T-helper 22 cell (primary cell): ENCODE measurements around the gene CMBL.
"Not testable (repeated sequence)": the region's sequence is repeated elsewhere in the genome, so short reads cannot be mapped to it uniquely, and the experiment has no call there.

ENCODE experiments used
- DNase-seq: peaks from one replicate; pipeline ENCODE4 v3.0.0-alpha.2; 2020; ENCODE audit warnings: low read depth

Gene CMBL

DNA sequence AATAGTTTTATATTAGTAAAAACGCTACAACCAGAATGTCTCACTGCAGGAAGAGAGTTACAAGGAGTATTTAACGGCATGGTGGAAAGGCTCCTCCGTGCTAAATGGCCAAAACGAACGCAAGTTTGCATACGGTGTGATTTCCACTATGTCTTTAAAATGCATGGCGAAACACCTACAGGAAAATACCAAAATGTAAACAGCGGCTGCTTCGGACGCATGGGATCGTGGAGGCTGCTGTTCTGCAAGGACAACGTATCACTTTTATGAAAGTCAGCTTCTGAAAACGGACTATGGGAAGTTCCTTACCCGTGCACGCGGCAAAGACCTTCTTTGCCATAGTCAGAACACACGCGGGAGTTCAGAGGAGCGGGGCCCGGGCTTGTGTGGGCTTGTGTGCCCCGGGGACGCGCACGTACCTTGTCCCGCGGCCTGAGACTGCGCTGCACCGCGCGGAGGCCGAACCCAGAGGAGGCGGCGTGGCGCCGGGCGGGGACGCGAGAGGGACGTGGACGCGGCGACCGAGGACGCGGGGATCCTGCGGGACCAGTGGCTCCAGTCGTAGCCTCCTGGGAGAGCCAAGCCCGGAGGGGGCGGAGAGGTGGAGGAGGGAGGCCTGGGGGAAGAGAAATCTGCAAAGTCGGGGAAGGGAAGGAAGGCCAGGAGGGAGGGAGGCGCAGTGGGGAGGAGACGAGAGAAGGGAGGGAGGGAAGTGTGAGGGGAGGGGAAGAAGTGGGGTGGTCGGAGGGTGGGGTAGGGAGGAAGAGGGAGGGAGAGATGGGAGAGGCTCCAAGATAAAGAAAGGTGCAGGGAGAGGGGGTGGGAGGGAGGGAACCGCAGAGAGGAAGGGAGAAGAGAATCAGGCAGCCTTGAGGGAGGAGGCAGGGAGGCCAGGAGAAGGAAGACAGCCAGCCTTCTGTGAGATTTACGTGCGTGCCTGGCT, at the start of gene CMBL:
TSS of gene CMBL (minus strand) at position 697 of the 943 bp plus-strand sequence. CDS start 17,140 bp downstream, outside the sequence.
- no peak for DNase-seq

DNA sequence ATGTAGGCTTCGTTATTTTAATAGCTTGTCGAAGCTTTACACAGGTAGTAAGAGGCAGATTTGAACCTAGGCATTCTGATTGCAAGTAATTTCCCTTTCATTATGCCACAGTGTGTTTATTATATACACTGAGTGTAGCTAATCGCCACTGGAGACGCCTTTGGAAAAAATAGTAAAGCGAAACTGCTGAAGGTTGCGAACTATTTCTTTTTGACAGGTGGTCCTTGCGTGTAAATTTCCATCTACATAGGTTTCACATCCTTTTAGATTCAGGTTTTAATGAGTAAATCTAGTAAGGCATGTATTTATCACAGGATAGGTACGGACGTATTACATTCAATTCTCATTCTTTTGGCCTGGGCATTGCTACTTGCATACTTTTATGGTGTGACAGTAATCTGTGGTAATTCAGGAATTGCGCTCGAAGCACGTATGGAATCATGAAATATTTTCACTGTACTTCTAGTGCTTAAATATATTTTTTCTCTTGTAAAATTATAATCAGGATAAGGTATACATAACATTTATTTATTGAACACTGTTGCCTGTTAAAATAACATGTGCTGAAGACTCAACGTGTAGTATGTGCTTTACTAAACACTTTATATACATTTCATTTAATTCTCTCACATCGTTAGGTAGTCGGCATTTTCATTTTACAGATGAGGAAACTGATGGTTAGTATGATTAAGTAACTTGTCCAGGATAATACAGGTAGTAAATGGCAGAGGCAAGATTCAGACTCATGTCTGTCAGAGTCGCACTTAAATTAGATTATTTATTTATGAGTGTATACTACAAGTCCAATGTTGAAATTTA, 47.6 kb upstream of the CMBL start:
- no peak for DNase-seq

DNA sequence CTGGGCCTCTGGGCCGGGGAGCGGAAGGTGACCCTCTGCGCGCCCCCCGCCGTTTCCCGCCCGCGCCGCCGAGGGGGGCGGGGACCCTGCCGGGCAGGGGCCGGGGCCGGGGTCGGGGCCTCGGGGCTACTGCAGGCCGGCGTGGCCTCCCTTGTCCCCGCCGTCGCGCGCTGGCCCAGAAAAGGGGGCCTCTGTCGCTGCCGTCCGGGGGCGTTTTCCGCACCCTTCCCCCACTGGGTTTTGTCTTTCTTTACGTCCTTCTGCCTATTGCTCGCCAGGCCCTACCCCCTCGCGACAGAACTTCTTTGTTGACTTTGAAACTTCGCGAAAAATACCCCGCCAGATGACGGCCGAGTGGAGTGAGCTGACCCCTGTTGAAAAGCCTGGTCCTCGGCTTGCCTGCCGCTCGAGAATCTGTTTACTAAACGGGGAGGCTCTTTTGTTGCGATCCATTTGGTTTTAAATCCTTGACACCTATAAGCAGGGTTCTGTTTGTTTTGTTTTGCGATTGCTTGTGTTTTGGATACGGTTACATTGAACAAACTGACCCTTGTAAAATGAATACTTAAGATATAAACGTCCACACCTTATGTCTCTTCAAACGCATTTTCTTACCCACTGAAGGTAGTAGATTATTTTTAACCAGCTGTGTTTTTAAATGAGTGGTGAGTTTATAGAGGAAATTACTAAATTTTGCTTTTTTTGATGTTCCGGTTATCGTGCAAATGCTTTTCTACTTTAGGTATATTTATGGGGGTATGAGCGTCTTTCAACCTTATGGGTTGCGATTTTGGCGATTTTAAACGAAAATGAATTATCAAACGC, 46.6 kb upstream of the CMBL start:
- DNase-seq: peak; percentile 14

DNA sequence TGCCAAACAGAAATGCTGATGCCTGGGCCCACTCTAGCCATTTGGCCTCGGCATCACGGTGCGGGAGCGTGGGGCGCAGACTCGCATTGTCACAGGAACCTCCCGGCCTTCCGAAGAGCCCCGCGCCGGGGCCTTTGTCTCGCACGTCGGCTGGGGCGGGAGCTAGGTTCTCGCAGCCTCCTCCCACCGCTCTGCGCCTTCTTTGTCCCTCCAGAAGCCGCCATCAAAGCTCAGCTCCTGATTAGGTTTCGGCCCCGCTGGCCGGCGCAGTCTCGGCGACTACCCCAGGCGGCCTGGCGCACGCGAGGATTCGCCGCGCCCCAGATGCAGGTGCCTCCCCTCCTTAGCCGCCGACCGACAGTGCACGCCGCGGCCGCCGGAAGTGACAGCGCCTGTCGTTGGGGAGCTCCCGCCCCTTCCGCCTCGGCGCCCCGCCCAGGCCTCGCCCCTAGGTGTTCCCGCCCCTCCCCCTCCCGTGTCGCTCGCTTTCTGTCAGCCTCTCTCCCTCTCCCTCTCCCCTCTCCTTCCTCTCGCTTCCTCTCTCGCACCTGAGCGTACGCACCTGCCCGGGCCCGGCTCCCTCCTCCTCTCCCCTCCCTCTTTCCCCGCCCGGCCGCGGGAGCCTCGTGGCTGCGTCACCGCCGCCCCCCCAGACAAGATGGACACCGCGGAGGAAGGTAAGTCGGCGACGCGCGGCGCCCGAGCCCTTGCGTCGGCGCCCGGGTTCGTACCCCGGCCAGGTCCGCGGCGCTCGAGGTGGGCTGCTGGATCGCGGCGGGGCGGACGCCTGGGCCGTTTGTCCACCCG, 45.7 kb upstream of the CMBL start, which contains the start of gene MARCHF6:
TSS of gene MARCHF6 (plus strand) at position 455 of the 807 bp plus-strand sequence. CDS start at position 659, 204 bp downstream.
- peak; percentile 94 for DNase-seq

DNA sequence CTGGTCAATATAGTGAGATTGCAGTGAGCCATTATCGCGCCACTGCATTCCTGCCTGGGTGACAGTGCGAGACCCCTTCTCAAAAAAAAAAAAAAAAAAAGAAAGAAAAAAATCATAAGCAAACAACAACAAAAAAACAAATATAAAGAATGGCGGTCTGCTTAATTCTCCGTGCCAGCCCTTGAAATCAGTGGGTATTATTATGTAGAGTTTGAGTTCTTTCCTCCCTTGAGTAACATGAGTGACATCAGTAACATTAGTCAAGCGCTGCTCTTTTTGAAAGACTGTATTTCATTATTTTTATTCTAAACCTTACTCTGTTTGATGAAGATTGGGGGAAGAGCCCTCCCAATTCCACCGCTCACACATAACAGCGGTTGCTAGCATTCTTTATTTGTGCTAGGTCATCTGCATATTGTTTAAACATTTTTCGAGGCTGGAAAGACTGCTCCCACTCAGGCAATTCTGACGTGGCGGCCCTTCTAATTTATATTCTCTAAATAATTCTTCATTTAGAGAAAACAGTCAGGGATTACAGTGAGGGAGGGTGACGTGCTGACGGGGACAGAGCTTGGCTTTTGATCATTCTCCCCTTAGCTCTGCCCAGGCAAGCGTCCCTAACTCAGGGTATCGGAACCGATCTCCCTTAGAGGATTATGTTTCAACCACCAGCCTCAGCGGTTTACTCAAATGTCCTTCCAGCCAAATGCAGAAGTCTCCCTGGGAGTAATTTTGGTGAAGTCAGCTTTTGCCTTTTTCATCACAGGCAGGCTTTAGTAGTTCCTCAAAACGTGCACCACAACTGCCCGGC, 44.9 kb upstream of the CMBL start:
- DNase-seq: no peak

DNA sequence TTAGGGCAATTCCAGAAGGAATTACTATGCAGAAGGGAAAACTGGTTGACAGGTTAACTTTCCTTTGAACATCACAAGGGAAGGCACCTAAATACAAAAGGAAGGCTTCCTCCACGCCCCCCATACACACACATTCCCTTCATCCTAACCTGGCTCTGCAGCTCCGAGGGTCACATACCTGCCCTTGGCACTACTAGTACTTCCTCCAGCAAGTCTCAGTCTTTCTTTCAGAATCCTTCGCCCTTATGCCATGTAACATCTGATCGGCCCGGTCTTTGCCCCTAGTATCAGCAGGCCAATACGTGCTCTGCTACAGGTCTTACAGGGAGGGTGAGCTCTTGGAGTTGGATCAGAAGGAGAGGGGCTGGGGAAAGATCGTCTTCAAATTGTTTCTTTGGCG, 44.2 kb upstream of the CMBL start:
- DNase-seq: no peak

DNA sequence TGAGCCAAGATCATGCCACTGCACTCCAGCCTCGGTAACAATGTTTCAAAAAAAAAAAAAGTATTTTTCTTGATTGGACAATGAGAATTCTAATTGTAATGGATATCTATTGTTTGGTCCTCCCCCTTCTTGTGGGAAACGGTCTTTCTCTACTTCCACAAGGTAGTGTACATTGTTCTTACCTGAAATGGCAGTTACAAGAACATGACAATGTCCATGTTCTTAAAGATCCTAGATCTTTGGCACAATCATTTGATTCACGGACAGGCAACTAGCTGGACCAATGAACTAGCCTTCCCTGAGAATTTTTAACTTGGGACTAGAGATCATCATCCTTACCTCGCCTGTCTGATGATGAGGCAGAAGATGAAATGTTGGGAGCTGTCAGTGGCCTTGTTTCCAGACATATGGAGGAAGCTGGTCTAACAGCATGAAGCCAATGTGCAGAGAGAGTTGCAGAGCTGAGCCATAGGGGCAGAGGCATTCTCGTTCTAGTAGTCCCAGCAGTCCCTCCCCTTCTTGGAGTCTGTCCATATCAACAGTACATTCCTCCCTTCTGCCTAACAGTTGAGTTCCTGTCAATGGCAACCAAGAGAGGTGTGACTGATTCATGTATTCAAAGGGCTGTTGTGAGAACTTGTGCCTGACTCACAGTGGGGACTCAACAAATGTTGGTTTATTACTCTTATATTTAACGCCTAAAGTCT, 43.6 kb upstream of the CMBL start:
- no peak for DNase-seq

DNA sequence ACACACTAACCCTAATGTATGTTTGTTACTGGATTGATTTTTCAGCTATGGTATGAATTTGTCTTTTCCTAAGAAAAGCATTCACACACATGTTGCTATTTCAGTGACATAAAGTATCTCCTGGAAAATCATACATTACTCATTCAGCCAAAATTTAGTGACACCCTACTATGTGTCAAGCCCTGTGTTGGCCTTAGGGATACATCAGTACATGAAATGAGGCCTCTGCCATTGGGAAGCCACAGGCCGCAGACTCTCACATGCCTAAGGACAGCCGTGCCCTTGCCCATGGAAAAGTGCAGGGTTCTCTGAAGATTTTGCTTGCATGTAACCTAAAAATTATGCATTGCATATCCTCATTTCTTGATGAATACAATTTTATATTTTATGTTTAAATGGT, 40.6 kb upstream of the CMBL start:
- DNase-seq: no peak

DNA sequence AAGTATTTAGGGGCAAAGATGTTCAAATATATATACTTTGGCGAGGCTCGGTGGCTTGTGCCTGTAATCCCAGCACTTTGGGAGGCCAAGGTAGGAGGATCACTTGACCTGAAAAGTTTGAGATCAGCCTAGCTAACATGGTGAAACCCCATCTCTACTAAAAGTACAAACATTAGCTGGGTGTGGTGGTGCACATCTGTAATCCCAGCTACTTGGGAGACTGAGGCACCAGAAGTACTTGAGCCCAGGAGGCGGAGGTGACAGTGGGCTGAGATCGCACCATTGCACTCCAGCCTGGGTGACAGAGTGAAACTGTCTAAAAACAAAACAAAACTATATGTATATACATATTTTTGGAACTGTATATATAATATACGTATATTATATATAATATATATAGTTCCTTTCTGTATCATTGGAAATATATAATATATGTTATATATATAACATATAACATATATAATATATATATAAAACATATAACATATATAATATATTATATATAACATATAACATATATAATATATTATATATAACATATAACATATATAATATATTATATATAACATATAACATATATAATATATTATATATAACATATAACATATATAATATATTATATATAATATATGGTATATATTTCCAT, 36.9 kb upstream of the CMBL start:
- DNase-seq: not testable (repeated sequence)

DNA sequence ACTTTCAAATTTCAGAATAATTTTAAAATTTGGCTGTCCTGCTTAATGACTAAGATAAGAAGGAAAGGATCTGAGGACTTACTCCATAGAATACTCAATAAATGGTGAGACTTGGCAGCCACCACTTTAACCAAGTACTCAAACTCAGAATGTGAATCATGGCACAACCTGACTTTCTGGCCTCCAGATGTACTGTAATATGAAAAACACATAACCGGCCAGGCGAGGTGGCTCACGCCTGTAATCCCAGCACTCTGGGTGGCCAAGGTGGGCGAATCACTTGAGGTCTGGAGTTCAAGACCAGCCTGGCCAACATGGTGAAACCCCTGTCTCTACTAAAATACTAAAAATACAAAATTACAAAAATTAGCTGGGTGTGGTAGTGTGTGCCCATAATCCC, 35.8 kb upstream of the CMBL start:
- DNase-seq: no peak

DNA sequence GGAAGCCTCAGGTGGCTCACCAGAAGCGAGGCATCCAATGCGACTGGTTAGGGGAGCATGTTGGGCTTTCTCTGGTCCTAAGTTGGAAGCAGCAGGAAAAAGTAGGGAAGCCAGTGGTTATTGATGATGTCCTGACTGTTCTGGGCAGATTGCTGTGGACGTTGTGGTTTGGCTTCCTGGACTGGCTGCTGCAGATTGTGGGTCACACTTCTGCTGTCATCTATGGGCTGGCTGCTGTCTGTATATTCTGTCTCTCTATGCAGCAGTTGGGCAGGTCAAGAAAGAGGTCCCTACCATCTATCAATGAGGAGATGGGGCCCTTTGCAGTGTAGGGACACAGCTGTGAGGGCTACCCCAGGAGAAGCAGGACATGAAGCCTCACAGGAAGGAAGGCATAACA, 32.3 kb upstream of the CMBL start:
- DNase-seq: no peak

DNA sequence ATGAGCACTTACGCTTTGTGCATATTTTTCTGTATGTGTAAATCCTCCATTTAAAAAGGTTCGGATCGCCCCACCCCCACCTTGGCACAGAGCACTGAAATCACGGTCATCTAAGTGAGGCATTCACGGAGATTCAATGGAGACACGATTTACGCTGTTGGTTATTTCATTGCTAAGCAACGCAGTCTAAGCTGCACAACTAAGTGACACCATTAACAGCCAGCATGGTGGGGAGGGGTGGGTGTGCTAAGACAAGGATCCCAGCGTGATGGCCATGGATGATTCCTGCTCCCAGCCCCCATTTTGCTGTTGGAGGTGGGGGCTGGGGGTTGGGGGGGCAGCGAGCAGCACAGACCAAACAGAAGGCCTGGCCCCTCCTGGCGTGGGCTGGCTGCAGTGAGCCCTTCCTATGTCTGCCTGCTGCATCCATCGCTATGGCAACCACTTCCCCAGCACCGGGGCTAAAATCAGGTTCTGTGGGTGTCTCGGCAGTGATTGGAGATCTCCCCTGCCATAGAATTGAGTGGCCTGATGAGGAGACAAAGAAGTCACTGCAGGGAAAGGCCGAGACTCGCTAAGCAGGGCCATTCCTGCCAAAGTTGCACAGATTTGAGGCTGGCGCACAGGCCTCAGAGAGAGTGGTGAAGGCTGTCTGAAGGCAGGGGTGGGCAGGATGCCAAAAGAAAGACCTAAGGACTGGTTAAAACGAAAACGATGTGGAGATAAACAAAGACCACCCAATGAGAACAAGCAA, 31.5 kb upstream of the CMBL start:
- no peak for DNase-seq

DNA sequence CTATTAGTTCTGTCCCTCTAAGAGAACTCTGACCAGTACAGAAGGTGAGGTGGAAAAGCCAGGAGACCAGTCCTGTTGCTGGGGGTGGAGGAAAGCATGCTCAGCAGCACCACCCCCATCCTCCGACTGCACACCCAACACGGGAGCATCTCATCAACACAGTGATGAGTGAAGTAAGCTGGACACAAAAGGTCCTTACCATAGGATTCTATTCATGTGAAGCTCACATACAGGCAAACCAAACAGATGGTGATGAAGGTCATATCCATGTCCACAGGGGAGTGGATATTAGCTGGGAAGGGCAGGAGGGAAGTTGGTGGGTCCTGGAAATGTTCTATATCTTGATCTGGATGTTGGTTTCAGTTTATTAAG, 31.0 kb upstream of the CMBL start:
- DNase-seq: no peak

DNA sequence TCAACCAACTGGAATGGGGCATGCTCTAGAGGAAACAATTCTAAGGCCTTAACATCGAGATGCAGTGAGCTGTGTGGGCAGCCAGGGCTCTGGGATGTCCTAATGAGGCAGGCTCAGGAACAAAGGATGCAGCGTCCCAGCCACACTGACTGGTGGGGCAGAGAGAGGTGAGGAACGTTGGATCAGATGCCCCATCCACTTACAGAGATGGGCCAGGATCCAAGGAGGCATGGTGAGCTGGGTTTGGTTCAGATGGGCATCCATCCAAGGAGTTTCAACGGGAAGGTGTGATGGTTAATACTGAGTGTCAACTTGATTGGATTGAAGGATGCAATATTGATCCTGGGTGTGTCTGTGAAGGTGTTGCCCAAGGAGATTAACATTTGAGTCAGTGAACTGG, 30.3 kb upstream of the CMBL start:
- no peak for DNase-seq

DNA sequence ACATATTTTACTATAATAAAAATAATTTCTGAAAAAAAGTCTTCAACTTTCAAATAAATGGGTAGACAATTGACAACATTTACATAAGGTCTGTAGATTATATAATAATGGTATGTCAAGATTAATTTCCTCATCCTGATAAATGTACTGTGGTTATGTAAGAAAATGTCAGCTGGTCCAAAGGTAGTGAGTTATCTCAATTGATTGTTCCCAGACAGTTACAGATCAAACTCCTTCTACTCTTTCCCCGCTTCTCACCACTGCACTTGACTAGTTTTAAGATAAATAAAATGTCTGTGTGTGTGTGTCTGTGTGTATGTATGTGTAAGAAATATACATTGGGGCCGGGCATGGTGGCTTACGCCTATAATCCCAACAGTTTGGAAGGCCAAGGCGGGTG, 29.4 kb upstream of the CMBL start:
- DNase-seq: no peak

DNA sequence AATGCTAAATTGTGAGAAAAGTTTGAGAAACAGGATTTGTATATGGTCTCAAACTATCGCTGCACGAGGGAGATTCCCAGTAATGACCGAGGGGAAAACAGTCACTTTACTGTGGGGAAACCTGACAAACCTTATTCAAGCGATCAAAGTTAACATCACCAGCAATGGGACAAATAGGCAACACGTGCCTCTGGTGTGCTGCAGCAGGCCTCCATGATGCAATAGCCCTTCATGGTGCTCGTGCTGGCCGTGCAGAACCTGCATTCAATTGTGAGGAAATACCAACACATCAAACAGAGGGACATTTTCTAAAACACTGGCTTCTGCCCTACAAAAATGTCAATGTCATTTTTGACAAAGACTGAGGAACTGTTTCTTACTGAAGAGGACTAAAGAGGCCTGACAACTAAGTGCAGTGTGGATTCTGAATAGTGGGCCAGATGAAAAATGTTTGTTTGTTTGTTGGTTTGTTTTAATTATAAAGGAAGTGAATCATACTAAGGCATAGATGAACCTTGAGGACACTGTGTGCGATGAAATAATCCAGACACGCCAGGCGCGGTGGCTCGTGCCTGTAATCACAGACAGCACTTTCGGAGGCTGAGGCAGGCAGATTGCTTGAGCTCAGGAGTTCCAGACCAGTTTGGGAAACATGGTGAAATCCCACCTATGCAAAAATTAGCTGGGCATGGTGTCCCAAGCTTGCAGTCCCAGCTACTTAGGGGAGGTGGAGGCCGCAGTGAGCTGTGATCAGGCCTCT, 28.2 kb upstream of the CMBL start:
- no peak for DNase-seq

DNA sequence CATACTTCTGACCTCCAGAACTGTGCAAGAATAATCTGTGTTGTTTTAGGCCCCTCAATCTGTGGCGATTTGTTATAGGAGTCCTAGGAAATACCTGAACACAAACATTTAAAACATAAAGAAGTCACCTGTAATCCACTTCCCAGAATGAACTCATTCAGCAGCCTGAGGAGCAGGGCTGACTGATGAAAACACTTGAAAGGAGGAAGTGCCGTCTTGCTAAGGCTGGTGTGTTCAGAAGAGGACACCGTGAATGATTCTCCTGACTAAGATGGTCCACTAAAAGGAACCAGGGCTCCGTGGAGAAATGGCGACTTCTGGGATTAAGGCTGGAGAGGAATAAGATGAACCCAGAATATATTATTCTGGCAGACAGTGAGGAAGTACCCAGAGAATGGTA, 27.1 kb upstream of the CMBL start:
- DNase-seq: no peak
